Effector memory CD4-positive, alpha-beta T cell (primary cell): ENCODE measurements around the gene MON2.
"Not testable (repeated sequence)": the region's sequence is repeated elsewhere in the genome, so short reads cannot be mapped to it uniquely, and the experiment has no call there.

Experiments
- DNase-seq, 3 donors: peaks; one replicate each; pipeline ENCODE4 v3.0.0-alpha.2; 2020
- H3K27ac ChIP-seq: 2 replicates; pipeline ENCODE4 v1.7.0; 2013; ENCODE audit warnings: mild to moderate bottlenecking, low read length, moderate library complexity; ENCODE audit not compliant: insufficient read depth, poor library complexity, severe bottlenecking
- H3K27me3 ChIP-seq: replicated peaks from 2 replicates; pipeline ENCODE4 v1.7.0; 2013; ENCODE audit warnings: mild to moderate bottlenecking, low read length; ENCODE audit not compliant: insufficient read depth, control insufficient read depth, poor library complexity, severe bottlenecking
- H3K36me3 ChIP-seq: 2 replicates; pipeline ENCODE4 v1.7.0; 2013; ENCODE audit warnings: mild to moderate bottlenecking, low read length, moderate library complexity; ENCODE audit not compliant: control insufficient read depth, insufficient read depth
- H3K4me1 ChIP-seq: 2 replicates; pipeline ENCODE4 v1.7.0; 2013; ENCODE audit warnings: low read length, mild to moderate bottlenecking; ENCODE audit not compliant: control insufficient read depth, insufficient read depth, poor library complexity, severe bottlenecking
- H3K4me3 ChIP-seq: 2 replicates; pipeline ENCODE4 v1.7.0; 2013; ENCODE audit warnings: low read length, low read depth, mild to moderate bottlenecking; ENCODE audit not compliant: insufficient read depth, poor library complexity, severe bottlenecking
- H3K9me3 ChIP-seq: 2 replicates; pipeline ENCODE4 v1.7.0; 2013; ENCODE audit warnings: mild to moderate bottlenecking, low read length, moderate library complexity; ENCODE audit not compliant: control insufficient read depth

MON2 gene

DNA sequence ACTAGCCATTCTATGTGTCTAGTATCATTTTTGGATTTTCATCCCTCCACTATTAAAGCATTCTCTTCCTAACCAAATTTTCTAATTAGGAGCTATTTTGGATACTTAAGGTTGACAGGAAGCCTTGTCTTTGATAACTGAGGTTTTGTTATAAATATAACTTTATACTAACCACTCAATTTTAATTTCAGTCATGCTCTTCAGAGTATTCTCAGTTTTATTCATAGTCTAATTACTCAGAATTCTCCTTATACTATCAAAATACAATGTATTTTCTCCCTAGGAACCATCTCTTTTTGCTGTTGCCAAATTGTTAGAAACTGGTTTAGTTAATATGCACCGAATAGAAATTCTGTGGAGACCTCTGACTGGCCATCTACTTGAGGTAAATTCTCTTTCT lies 76.2 kb downstream of the MON2 start:
- Histone ChIP-seq H3K36me3 (peaks cover 20% of the 10 kb centered on the region), H3K9me3 (no peaks in the 10 kb centered on the region), H3K4me3 (no peak overlapping the region), H3K4me1 (no peaks in the 10 kb centered on the region), H3K27ac (no peak overlapping the region), H3K27me3 (no peaks in the 10 kb centered on the region)
- DNase-seq, result no peak

DNA sequence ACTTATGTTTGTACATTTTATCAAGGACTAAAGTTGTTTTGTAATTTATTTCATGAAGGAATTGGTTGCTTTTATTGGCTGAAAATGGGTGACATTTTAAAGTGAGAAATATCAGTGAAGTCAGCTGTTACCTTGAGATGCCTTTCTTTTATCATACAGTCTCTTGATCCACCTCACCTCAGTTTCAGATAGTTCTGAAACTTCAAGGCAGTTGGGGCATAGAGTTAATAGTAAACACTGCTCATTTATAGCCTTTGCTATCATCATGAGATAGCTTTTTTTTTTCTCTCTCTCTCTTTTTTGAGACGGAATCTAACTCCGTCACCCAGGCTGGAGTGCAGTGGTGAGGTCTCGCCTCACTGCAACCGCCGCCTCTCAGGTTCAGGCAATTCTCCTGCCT lies 76.7 kb downstream of the MON2 start:
- DNase-seq, result no peak

DNA sequence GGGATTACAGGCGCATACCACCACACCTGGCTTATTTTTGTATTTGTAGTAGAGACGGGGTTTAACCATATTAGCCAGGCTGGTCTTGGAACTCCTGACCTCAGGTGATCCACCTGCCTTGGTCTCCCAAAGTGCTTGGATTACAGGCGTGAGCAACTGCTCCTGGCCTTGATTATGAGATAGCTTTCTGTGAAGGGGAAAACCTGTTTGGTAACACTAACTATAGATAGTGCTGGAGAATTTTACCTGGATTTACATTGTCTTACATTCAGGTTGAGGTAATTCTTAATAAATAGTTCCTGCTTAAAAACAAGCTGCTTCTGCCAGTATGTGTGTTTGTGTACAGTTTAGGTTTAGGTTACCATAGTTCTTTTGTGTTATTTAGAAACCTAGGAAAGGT lies 77.1 kb downstream of the MON2 start:
- Histone ChIP-seq H3K4me3 (no peak overlapping the region), H3K4me1 (no peaks in the 10 kb centered on the region), H3K27ac (no peak overlapping the region), H3K36me3 (peaks cover 17% of the 10 kb centered on the region), H3K9me3 (no peaks in the 10 kb centered on the region), H3K27me3 (no peaks in the 10 kb centered on the region)
- no peak for DNase-seq

More for the DNA sequence above, 76.7 kb downstream of the MON2 start:
- no peak overlapping the region for H3K27ac ChIP-seq
- H3K36me3 ChIP-seq, result peaks cover 19% of the 10 kb centered on the region
- no peaks in the 10 kb centered on the region for H3K9me3 ChIP-seq
- no peaks in the 10 kb centered on the region for H3K27me3 ChIP-seq
- H3K4me1 ChIP-seq, result no peaks in the 10 kb centered on the region
- no peak overlapping the region for H3K4me3 ChIP-seq

DNA sequence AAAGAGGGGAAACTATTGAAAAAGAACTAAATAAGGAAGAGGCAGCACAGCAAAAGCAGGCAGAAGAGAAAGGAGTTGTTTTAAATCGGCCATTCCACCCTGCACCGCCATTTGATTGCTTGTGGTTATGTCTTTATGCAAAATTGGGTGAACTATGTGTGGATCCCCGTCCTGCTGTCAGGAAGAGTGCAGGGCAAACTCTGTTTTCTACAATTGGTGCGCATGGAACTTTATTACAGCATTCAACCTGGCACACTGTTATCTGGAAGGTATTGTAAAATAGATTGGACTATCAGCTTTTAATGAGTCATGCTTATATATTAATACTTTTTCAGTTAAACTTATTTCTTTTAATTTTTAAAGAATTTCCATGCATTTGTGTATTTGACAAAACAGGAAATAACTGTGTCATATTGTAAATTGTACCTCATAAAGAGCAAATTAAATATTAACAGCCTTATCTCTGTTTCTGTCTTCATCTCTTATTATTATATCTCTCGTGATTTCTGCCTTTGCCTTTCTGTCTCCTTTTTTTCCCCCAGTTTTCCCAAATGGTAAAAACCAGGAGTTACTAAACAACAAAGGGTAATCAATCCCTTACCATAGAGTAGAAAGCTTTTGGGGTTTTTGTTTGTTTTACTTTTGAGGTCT lies 86.4 kb downstream of the MON2 start:
- no peak for DNase-seq
- Histone ChIP-seq H3K4me1 (no peaks in the 10 kb centered on the region), H3K4me3 (no peak overlapping the region), H3K36me3 (peaks cover 25% of the 10 kb centered on the region), H3K9me3 (no peaks in the 10 kb centered on the region), H3K27ac (no peak overlapping the region), H3K27me3 (no peaks in the 10 kb centered on the region)

DNA sequence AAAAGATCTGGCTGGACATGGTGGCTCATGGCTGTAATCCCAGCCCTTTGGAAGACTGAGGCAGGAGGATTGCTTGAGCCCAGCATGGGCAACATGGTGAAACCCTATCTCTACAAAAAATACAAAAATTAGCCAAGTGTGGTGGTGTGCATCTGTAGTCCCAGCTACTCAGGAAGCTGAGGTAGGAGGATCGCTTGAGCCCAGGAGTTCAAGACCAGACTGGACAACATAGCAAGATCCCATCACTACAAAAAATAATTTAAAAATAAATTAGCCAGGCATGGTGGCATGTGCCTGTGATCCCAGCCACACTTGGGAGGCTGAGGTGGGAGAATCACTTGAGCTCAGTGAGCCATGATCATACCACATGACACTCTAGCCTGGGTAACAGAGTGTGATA lies 92.7 kb downstream of the MON2 start:
- H3K27ac ChIP-seq, H3K9me3 ChIP-seq, H3K4me1 ChIP-seq, H3K27me3 ChIP-seq, H3K4me3 ChIP-seq, DNase-seq: not testable (repeated sequence)
- peaks cover 32% of the 10 kb centered on the region for H3K36me3 ChIP-seq

DNA sequence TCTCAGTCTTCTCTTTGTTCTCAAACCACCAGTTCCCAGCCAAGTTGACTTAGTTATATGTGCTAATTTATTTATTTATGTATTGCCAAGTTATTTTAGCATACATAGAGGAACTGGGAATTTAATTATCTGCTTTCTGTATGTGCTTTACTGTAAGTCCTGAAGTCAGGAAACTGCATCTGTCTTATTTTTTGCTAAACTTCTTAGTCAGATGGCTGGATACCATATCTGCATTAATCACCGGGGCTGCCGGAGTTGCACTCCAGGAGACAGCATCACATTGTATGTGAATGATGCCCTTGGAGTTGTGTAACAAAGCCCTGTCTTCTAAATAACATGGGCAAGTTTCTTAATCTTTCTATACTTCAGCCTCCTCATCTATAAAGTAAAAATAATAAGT lies 96.2 kb downstream of the MON2 start:
- no peak overlapping the region for H3K4me3 ChIP-seq
- no peak for DNase-seq
- no peak overlapping the region for H3K27ac ChIP-seq
- H3K27me3 ChIP-seq, result no peaks in the 10 kb centered on the region
- no peaks in the 10 kb centered on the region for H3K4me1 ChIP-seq
- no peaks in the 10 kb centered on the region for H3K9me3 ChIP-seq
- H3K36me3 ChIP-seq, result peaks cover 28% of the 10 kb centered on the region

DNA sequence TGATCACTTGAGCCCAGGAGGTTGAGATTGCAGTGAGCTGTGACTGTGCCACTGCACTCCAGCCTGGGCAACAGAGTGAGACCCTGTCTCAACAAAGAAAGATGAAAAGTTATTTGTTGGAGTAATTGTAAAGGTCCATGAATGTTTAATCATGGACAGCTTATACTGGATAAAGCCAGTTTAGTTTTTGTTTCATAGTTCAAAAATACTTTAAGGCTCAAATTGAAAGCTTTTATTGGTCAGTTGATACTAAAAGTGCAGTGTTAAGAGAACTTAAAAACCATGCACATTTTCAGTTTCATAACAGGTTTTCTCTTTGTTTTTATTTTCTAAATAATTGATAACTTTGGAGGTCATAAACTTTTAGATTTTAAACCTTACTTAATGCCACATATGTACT lies 108.4 kb downstream of the MON2 start:
- Histone ChIP-seq H3K9me3 (no peaks in the 10 kb centered on the region), H3K4me1 (no peaks in the 10 kb centered on the region), H3K27me3 (no peaks in the 10 kb centered on the region), H3K4me3 (no peak overlapping the region), H3K36me3 (peaks cover 12% of the 10 kb centered on the region), H3K27ac (no peak overlapping the region)
- DNase-seq, result no peak

DNA sequence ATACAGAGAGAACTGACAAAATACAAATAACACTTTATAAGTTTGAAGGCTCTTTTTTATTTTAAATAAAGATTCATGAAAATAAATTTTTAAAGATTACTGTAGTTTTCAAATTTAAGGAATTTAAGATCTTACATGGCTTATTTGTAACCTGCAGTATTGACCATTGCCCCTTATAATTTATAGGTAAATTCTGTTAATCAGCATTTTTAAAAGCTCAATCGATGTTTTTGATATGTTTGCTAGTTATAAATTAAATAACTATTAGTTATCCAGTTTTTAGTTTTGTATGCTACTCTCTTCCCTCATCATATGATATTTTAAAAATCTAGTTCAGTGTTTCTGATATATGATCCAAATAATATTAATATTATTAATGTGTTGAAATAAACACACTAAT lies 109.9 kb downstream of the MON2 start:
- Histone ChIP-seq H3K27me3 (no peaks in the 10 kb centered on the region), H3K27ac (no peak overlapping the region), H3K36me3 (peaks cover 6% of the 10 kb centered on the region), H3K4me1 (no peaks in the 10 kb centered on the region), H3K4me3 (no peak overlapping the region), H3K9me3 (no peaks in the 10 kb centered on the region)
- DNase-seq, result no peak

DNA sequence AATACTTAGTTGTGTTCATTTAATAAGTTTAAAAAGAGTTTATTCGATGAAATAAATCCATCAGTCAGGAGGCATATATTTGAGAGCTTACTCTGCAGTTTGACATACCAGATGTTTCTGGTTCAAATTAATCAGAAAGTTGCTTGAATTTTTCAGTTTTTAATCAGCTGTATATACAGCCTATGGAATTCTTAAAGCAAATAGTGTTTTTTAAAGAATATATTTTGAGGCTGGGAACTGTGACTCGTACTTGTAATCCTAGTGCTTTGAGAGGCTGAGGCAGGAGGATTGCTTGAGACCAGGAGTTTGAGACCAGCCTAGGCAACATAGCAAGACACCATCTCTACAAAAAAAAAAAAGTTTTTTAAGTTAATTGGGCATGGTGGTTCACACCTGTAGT lies 112.1 kb downstream of the MON2 start:
- Histone ChIP-seq H3K27me3 (no peaks in the 10 kb centered on the region), H3K4me3 (no peak overlapping the region), H3K4me1 (no peaks in the 10 kb centered on the region), H3K36me3 (peaks cover 6% of the 10 kb centered on the region), H3K9me3 (no peaks in the 10 kb centered on the region), H3K27ac (no peak overlapping the region)
- DNase-seq, result no peak

DNA sequence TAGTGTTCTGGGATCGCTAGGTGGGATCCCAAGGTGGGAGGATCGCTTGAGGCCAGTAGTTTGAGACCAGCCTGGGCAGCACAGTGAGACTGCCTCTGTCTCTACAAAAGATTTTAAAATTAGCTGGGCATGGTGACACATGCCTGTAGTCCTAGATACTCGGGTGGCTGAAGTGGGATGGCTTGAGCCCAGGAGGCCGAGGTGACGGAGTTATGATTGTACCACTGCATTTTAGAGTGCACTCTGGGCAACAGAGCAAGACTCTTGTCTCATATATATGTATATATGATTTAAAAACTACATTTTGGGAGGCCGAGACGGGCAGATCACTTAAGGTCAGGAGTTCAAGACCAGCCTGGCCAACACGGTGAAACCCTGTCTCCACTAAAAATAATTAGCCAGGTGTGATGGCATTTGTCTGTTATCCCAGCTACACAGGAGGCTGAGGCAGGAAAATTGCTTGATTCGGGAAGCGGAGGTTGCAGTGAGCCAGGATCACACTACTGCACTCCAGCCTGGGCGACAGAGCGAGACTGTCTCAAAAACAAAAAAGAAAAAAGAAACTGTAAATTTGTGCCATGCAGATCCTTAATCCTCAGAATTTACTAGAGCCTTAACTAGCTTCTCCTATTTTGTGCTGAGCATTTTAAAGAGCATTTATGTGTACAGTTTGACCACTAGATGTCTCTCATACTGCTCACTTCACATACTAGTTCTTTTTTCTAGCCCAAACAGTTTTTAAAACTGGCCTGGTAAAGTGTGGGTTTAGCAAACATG lies 114.8 kb downstream of the MON2 start:
- Histone ChIP-seq H3K27ac (no peak overlapping the region), H3K36me3 (no peaks in the 10 kb centered on the region), H3K4me3 (no peak overlapping the region), H3K27me3 (no peaks in the 10 kb centered on the region), H3K9me3 (no peaks in the 10 kb centered on the region), H3K4me1 (no peaks in the 10 kb centered on the region)
- DNase-seq, result no peak
